SJSA1 (cell line): ENCODE measurements around the gene OSGEPL1. TPM values are rescaled to one million over a fixed set of nuclear protein-coding genes. Genes with fewer than 3 reads are reported as not detected.
"Not testable (repeated sequence)": the region's sequence is repeated elsewhere in the genome, so short reads cannot be mapped to it uniquely, and the experiment has no call there.

ENCODE experiments used
- DNase-seq, 2 experiments: peaks; one replicate each; pipeline ENCODE4 v3.0.0-alpha.2; 2015 to 2020; ENCODE audit warnings: low spot score in 2 of 2, low read depth in 1 of 2
- H3K27ac ChIP-seq: fragments of 250-450 bp; sonication (Bioruptor Pico); 2 replicates; pipeline ENCODE4 v1.5.1; 2020; ENCODE audit warnings: mild to moderate bottlenecking, moderate library complexity
- H3K27me3 ChIP-seq: fragments of 250-450 bp; sonication (Bioruptor Pico); replicated peaks from 2 replicates; pipeline ENCODE4 v1.5.1; 2020; ENCODE audit warnings: mild to moderate bottlenecking, moderate library complexity
- H3K36me3 ChIP-seq: fragments of 250-450 bp; sonication (Bioruptor Pico); 2 replicates; pipeline ENCODE4 v1.5.1; 2020; ENCODE audit warnings: mild to moderate bottlenecking
- H3K4me1 ChIP-seq: fragments of 250-450 bp; sonication (Bioruptor Pico); replicated peaks from 2 replicates; pipeline ENCODE4 v1.6.1; 2021; ENCODE audit warnings: mild to moderate bottlenecking
- H3K4me3 ChIP-seq: fragments of 250-450 bp; sonication (Bioruptor Pico); 2 replicates; pipeline ENCODE4 v1.5.1; 2020; ENCODE audit warnings: mild to moderate bottlenecking
- H3K9me3 ChIP-seq: fragments of 250-450 bp; sonication (Bioruptor Pico); replicated peaks from 2 replicates; pipeline ENCODE4 v1.5.1; 2020; ENCODE audit warnings: mild to moderate bottlenecking
- total RNA-seq: library from RNA; depleted of rRNA; stranded (reverse); fragments of >200 nt; shearing (Covaris generic); gene quantifications from 2 replicates; pipeline ENCODE4 v1.2.3, GENCODE V29; 2014

OSGEPL1 gene
- total RNA-seq, 1 experiment from 2014 or later: 15.9 TPM

GRCh38 chr2:189772212-189772611 lies 9.6 kb upstream of the OSGEPL1 start:
- Histone ChIP-seq H3K4me1 (no peaks in the 10 kb centered on the region), H3K4me3 (no peak overlapping the region), H3K27me3 (no peaks in the 10 kb centered on the region), H3K27ac (no peak overlapping the region), H3K36me3 (peaks cover 83% of the 10 kb centered on the region), H3K9me3 (no peaks in the 10 kb centered on the region)
- no peak for DNase-seq

- Histone ChIP-seq H3K27ac (no peak overlapping the region), H3K36me3 (peaks cover 76% of the 10 kb centered on the region), H3K4me1 (no peaks in the 10 kb centered on the region), H3K9me3 (no peaks in the 10 kb centered on the region), H3K27me3 (no peaks in the 10 kb centered on the region), H3K4me3 (no peak overlapping the region)
- DNase-seq: no peak
Measured at GRCh38 chr2:189770590-189771322, 8.2 kb upstream of the OSGEPL1 start.

- H3K9me3 ChIP-seq: no peaks in the 10 kb centered on the region
- no peak overlapping the region for H3K27ac ChIP-seq
- peaks cover 9% of the 10 kb centered on the region for H3K4me1 ChIP-seq
- no peak for DNase-seq
- peak overlapping the region; percentile 63; the same call in 1 of the 2 replicates for H3K4me3 ChIP-seq
- no peaks in the 10 kb centered on the region for H3K27me3 ChIP-seq
- H3K36me3 ChIP-seq: peaks cover 15% of the 10 kb centered on the region
Measured at GRCh38 chr2:189763908-189764661, 1.5 kb upstream of the OSGEPL1 start.

- DNase-seq: no peak
- Histone ChIP-seq H3K36me3 (peaks cover 6% of the 10 kb centered on the region), H3K4me3 (peak overlapping the region; percentile 63), H3K9me3 (no peaks in the 10 kb centered on the region), H3K4me1 (peaks cover 9% of the 10 kb centered on the region), H3K27ac (peak overlapping the region; percentile 49), H3K27me3 (no peaks in the 10 kb centered on the region)
Measured at GRCh38 chr2:189762229-189762550, 402 bp downstream of the OSGEPL1 start.

- H3K27ac ChIP-seq, H3K27me3 ChIP-seq, H3K36me3 ChIP-seq, H3K9me3 ChIP-seq, H3K4me3 ChIP-seq, H3K4me1 ChIP-seq, DNase-seq: not testable (repeated sequence)
Measured at GRCh38 chr2:189760154-189760553, 2.4 kb downstream of the OSGEPL1 start.

GRCh38 chr2:189756311-189756952 lies 6.2 kb downstream of the OSGEPL1 start:
- Histone ChIP-seq H3K27ac (no peak overlapping the region), H3K36me3 (peaks cover 7% of the 10 kb centered on the region), H3K4me1 (no peaks in the 10 kb centered on the region), H3K4me3 (no peak overlapping the region), H3K27me3 (no peaks in the 10 kb centered on the region), H3K9me3 (no peaks in the 10 kb centered on the region)
- DNase-seq: no peak

GRCh38 chr2:189751080-189751658 lies 11.4 kb downstream of the OSGEPL1 start:
- Histone ChIP-seq H3K27me3 (no peaks in the 10 kb centered on the region), H3K4me3 (no peak overlapping the region), H3K4me1 (no peaks in the 10 kb centered on the region), H3K36me3 (peaks cover 21% of the 10 kb centered on the region), H3K9me3 (no peaks in the 10 kb centered on the region), H3K27ac (no peak overlapping the region)
- DNase-seq: peak in 1 of 2 experiments; percentile 26

GRCh38 chr2:189729430-189729829 lies 33.2 kb downstream of the OSGEPL1 start:
- Histone ChIP-seq H3K36me3 (no peaks in the 10 kb centered on the region), H3K4me3 (no peak overlapping the region), H3K4me1 (no peaks in the 10 kb centered on the region), H3K27me3 (no peaks in the 10 kb centered on the region), H3K9me3 (no peaks in the 10 kb centered on the region), H3K27ac (no peak overlapping the region)
- no peak for DNase-seq

- H3K27ac ChIP-seq: no peak overlapping the region
- H3K4me1 ChIP-seq: no peaks in the 10 kb centered on the region
- no peaks in the 10 kb centered on the region for H3K36me3 ChIP-seq
- no peaks in the 10 kb centered on the region for H3K9me3 ChIP-seq
- no peak overlapping the region for H3K4me3 ChIP-seq
- no peak for DNase-seq
- no peaks in the 10 kb centered on the region for H3K27me3 ChIP-seq
Measured at GRCh38 chr2:189726849-189727248, 35.7 kb downstream of the OSGEPL1 start.

- H3K4me1 ChIP-seq: no peaks in the 10 kb centered on the region
- DNase-seq: no peak
- no peak overlapping the region for H3K27ac ChIP-seq
- H3K27me3 ChIP-seq: no peaks in the 10 kb centered on the region
- H3K4me3 ChIP-seq: no peak overlapping the region
- no peaks in the 10 kb centered on the region for H3K36me3 ChIP-seq
- H3K9me3 ChIP-seq: no peaks in the 10 kb centered on the region
Measured at GRCh38 chr2:189726271-189726670, 36.3 kb downstream of the OSGEPL1 start.

GRCh38 chr2:189723192-189723591 lies 39.4 kb downstream of the OSGEPL1 start:
- Histone ChIP-seq H3K27me3 (no peaks in the 10 kb centered on the region), H3K4me1 (no peaks in the 10 kb centered on the region), H3K4me3 (no peak overlapping the region), H3K9me3 (no peaks in the 10 kb centered on the region), H3K36me3 (no peaks in the 10 kb centered on the region), H3K27ac (no peak overlapping the region)
- DNase-seq: no peak

GRCh38 chr2:189719571-189719970 lies 43.0 kb downstream of the OSGEPL1 start:
- no peaks in the 10 kb centered on the region for H3K27me3 ChIP-seq
- no peak for DNase-seq
- H3K27ac ChIP-seq: no peak overlapping the region
- no peak overlapping the region for H3K4me3 ChIP-seq
- H3K36me3 ChIP-seq: no peaks in the 10 kb centered on the region
- H3K4me1 ChIP-seq: no peaks in the 10 kb centered on the region
- H3K9me3 ChIP-seq: no peaks in the 10 kb centered on the region

- DNase-seq, H3K9me3 ChIP-seq, H3K4me1 ChIP-seq, H3K27ac ChIP-seq, H3K36me3 ChIP-seq, H3K27me3 ChIP-seq, H3K4me3 ChIP-seq: not testable (repeated sequence)
Measured at GRCh38 chr2:189717593-189717992, 45.0 kb downstream of the OSGEPL1 start.
